RWPE1 (cell line): ENCODE results near the gene CASP7.
A peak's percentile ranks its signal among the peaks of the same experiment; 100 is the strongest.

Experiments used
- CTCF ChIA-PET: fragments of 350-600 bp; sonication (Branson Sonifier 250); formaldehyde crosslinking; extraction: SDS; loops from one replicate; lab custom pipeline; 2021; lab: Yijun Ruan, JAX
- POLR2A ChIA-PET: fragments of 400-600 bp; formaldehyde crosslinking; extraction: SDS; loops from one replicate; lab custom pipeline; 2020; ENCODE audit warnings: antibody characterized with exemption; ENCODE audit not compliant: low non-redundant PET; lab: Yijun Ruan, JAX
- DNase-seq: peaks from one replicate; pipeline ENCODE4 v3.0.0; 2012; ENCODE audit warnings: low spot score
- H3K27ac ChIP-seq: fragments of 450-650 bp; 2 replicates; pipeline ENCODE4 v1.5.1; 2017
- CTCF ChIP-seq: fragments of 450-650 bp; conservative IDR thresholded peaks from 2 replicates; pipeline ENCODE4 v1.5.1; 2017; ENCODE audit warnings: low read depth, mild to moderate bottlenecking

Gene CASP7

DNA sequence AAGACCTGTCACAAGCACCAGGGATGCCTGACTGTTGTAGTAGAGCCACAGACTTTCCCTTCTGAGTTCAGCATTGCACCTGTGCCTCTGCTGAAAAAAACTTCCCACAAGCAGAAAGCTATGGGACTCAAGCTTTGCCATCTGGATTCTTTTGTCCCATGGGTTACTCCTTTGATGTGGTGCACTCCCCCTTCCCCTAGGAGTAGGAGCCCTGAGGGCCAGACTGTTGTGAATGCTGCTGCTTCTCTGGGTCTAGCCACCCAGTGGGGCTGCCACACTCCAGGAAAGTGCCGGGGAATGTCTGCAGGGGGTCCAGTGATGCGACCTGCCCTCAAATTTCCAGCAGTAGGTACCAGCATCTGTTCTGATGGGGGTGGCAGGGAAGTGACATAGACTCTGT is 11.7 kb downstream of the CASP7 start:
- CTCF ChIA-PET: interaction anchor here (0.6 kb wide), 1 partner anchor 423 kb away, joined by 3 read pairs; no protein-coding TSS in a partner anchor
- no peak for DNase-seq

DNA sequence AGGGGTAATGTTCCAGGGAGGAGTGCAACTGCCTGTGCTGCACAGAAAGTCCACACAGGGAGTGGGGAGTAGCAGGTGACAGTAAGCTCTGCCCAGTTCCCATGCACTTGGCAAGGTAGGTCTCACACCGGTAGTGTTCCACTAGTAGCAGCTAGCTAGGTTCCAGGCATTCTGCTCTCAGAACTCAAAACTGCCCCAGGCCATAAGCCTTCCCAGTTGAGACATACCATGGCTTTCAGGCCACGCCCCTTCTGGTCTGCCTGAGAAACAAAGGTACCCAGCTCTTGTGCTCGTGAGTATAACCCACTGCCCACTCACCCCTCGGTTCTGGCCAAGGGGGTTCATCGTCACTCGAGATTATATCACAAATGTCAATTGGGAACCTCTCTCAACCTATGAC is 12.6 kb downstream of the CASP7 start:
- CTCF ChIA-PET: no interaction called here
- POLR2A ChIA-PET: interaction anchor here (0.8 kb wide), 1 partner anchor 10 kb away, joined by 3 read pairs; no protein-coding TSS in a partner anchor
- H3K27ac ChIP-seq: no peak overlapping the region
- DNase-seq: no peak
- TF ChIP-seq CTCF: no peak

More for the DNA sequence above, 11.7 kb downstream of the CASP7 start:
- POLR2A ChIA-PET: no interaction called here
- no peak overlapping the region for H3K27ac ChIP-seq
- no peak for TF ChIP-seq CTCF

- POLR2A ChIA-PET: no interaction called here
- CTCF ChIA-PET: no interaction called here
- H3K27ac ChIP-seq: no peak overlapping the region
- DNase-seq: no peak
- no peak for TF ChIP-seq CTCF
These were observed 13.6 kb downstream of the CASP7 start for GRCh38 chr10:113693348-113693747.

GRCh38 chr10:113695691-113696090 is 16.0 kb downstream of the CASP7 start:
- ChIA-PET POLR2A (no interaction called here), CTCF (no interaction called here)
- H3K27ac ChIP-seq: no peak overlapping the region
- no peak for DNase-seq
- no peak for TF ChIP-seq CTCF

GRCh38 chr10:113697595-113697994 is 17.9 kb downstream of the CASP7 start:
- DNase-seq: no peak
- ChIA-PET CTCF (interaction anchor here (0.8 to 1.1 kb wide), 2 partner anchors 8 to 18 kb away, joined by 3 to 4 read pairs; partner anchors contain the start of gene CASP7), POLR2A (interaction anchor here (0.6 kb wide), 1 partner anchor 1226 kb away, joined by 5 read pairs; no protein-coding TSS in a partner anchor)
- no peak overlapping the region for H3K27ac ChIP-seq
- TF ChIP-seq CTCF: no peak

DNA sequence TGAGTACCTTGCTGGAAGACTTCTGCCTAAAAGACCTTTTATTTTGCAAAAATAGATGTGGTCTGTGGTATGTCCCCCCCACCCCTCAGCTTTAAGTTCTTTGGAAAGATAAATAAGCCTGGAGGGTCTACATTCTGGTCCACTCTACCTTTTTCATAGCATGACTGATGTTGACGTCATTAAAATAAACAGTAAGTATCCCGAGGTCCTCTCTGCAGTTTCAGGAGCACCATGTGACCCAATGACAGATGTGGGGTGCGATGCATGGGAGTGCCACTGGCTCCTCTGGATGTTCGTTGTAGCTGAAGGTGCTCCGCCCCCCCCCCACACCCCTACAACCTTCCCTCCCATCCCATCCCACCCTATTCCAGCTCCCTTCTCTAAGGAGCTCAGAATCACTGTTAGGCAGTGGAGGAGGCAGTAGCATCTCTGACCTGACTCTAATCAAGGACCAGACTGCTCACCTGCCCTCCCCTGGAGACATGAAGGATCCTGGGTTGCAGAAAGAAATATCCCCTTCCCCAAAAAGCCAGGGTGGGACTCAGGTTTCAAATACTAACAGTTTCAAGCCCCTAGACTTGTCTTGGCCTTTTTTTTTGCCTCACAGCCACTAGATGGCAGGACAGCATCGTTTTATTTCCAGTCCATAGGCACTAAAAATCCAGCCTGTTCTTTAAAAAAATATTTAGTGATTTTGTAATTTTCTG is 25.1 kb downstream of the CASP7 start:
- no peak overlapping the region for H3K27ac ChIP-seq
- ChIA-PET CTCF (interaction anchor here (0.6 to 1.1 kb wide), 8 partner anchors 8 to 597 kb away, joined by 3 to 7 read pairs (median 3); no protein-coding TSS in a partner anchor), POLR2A (no interaction called here)
- DNase-seq: peak; percentile 38
- TF ChIP-seq CTCF: peak; percentile 74
